Natural killer cell treated with Interleukin-12 subunit alpha and Interleukin-12 subunit beta and Interleukin-15 and Interleukin-18, amount 100 ng/mL, for 72 hours (primary cell): ENCODE data around the gene ZFYVE19. TPM values are rescaled to one million over a fixed set of nuclear protein-coding genes. Genes with fewer than 3 reads are reported as not detected.

Source experiments
- ATAC-seq, 2 donors: fragments of 150-1000 bp; cut with Tn5 transposase in 1 of 2; sonication (Bioruptor Pico), chemical (Tn5 transposase) in 1 of 2; 2 replicates each; pipeline ENCODE4 v1.10.0; 2021
- DNase-seq: peaks from one replicate; pipeline ENCODE4 v3.0.0; 2022; ENCODE audit warnings: low spot score
- H3K27ac Mint-ChIP-seq, 2 donors: 1 replicate in 1 of 2; 2 replicates in 1 of 2; pipeline ENCODE4 v1.8.0; 2022; ENCODE audit warnings: mixed read lengths in 2 of 2, mild to moderate bottlenecking in 1 of 2, moderate library complexity in 1 of 2
- H3K27me3 Mint-ChIP-seq, 2 donors: 1 replicate in 1 of 2; 2 replicates in 1 of 2; pipeline ENCODE4 v1.8.0; 2022; ENCODE audit warnings: mixed read lengths in 2 of 2
- H3K36me3 Mint-ChIP-seq: one replicate; pipeline ENCODE4 v1.8.0; 2022; ENCODE audit warnings: mixed read lengths
- H3K4me1 Mint-ChIP-seq, 2 donors: 1 replicate in 1 of 2; 2 replicates in 1 of 2; pipeline ENCODE4 v1.8.0; 2022; ENCODE audit warnings: low read depth in 2 of 2, mixed read lengths in 2 of 2, mild to moderate bottlenecking in 1 of 2
- H3K4me3 Mint-ChIP-seq: one replicate; pipeline ENCODE4 v1.8.0; 2022; ENCODE audit warnings: mixed read lengths
- H3K9me3 Mint-ChIP-seq: 2 replicates; pipeline ENCODE4 v1.8.0; 2022; ENCODE audit warnings: mixed read lengths
- total RNA-seq, 2 donors: library from RNA; stranded (reverse); gene quantifications; one replicate each; pipeline ENCODE4 v1.2.3, GENCODE V29; 2022

The ZFYVE19 gene
- total RNA-seq, 2 donors from 2014 or later = 17.2 to 39.1 TPM

DNA sequence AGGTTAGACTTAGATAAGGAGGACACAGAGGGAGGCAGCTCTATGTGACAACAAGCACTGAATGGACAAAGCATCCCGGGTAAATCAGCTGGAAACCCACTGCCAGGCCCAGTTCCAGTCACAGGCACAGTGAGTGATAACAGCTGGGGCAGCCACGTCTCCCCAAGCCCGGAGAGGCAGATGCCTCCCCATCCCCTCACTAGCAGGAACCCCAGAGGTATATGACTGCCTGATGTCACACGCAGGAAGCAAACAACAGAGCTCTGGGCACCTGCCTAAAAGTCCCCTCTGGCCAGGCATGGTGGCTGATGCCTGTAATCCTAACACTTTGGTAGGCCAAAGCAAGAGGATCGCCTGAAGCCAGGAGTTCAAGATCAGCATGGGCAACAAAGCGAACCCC lies 18.9 kb upstream of the ZFYVE19 start:
- ATAC-seq (no peak), DNase-seq (peak; percentile 37)
- H3K4me3 Mint-ChIP-seq = peak overlapping the region; percentile 18

DNA sequence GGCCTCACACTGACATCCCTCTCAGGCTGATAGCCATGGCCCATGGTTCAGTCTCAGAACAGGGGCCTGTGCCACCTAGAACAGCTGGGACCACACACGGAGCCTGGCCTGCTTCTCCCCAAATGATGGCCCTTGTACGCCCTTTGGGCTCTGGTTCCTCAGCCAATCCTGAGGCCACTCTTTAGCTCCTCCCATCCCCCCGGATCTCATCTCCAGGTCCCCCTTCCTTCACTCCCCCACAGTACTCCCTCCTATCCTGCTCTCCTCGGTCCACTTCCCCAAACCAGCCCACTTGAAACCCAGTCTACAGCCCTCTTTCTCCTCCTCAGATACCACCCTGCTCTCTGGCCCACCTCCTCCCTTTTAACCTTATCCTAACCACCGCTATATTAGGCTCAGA lies 17.8 kb upstream of the ZFYVE19 start:
- H3K36me3 Mint-ChIP-seq = peaks cover 4% of the 10 kb centered on the region
- H3K4me1 Mint-ChIP-seq = peaks cover 32 to 34% of the 10 kb centered on the region in 2 donors
- no peaks in the 10 kb centered on the region for H3K9me3 Mint-ChIP-seq
- peak overlapping the region in 1 of 2 donors; percentile 55 for H3K27ac Mint-ChIP-seq
- DNase-seq (peak; percentile 38), ATAC-seq (no peak)
- H3K27me3 Mint-ChIP-seq = no peaks in the 10 kb centered on the region
- no peak overlapping the region for H3K4me3 Mint-ChIP-seq

More for the DNA sequence above, 18.9 kb upstream of the ZFYVE19 start:
- H3K27ac Mint-ChIP-seq = peak overlapping the region in 1 of 2 donors; percentile 57
- peaks cover 22 to 30% of the 10 kb centered on the region in 2 donors for H3K4me1 Mint-ChIP-seq
- no peaks in the 10 kb centered on the region for H3K27me3 Mint-ChIP-seq
- H3K36me3 Mint-ChIP-seq = no peaks in the 10 kb centered on the region
- H3K9me3 Mint-ChIP-seq = no peaks in the 10 kb centered on the region

DNA sequence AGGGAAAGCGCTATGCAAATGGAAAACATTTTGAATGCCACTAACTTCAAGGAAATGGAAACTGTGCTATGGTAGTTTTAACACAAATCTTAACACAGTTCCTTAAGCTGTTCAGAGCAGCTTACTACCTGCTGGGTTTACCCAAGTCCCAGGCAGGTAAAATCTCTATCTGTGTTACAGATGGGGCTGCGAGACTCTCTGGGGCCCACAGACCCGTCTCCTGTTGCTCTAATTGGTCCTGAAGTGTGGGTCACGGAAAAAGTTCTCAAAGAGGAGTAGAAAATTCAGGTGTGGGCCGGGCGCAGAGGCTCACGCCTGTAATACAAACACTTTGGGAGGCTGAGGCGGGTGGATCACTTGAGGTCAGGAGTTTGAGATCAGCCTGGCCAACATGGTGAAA lies 16.9 kb upstream of the ZFYVE19 start:
- H3K27ac Mint-ChIP-seq = no peak overlapping the region
- DNase-seq = no peak
- no peak for ATAC-seq
- no peaks in the 10 kb centered on the region for H3K27me3 Mint-ChIP-seq
- H3K4me1 Mint-ChIP-seq = peaks cover 32 to 34% of the 10 kb centered on the region in 2 donors
- H3K36me3 Mint-ChIP-seq = peaks cover 4% of the 10 kb centered on the region
- no peak overlapping the region for H3K4me3 Mint-ChIP-seq
- no peaks in the 10 kb centered on the region for H3K9me3 Mint-ChIP-seq

DNA sequence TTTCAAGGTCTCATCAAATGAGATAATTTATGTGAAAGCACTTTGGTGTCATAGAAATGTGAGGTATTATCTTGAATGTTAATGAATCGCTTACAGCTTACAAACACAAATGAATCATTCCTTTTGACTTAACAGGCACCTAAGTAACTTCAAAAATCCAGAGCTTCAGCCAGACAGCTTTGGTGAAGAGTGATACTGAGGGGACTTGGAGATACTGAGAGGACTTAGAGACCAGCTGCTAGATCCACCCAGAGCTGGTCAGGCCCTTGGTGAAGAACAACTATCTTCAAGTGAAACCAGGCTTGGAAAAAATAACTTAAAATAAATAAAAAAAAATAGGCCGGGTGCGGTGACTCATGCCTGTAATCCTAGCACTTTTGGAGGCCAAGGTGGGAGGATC lies 16.2 kb upstream of the ZFYVE19 start:
- no peaks in the 10 kb centered on the region for H3K9me3 Mint-ChIP-seq

DNA sequence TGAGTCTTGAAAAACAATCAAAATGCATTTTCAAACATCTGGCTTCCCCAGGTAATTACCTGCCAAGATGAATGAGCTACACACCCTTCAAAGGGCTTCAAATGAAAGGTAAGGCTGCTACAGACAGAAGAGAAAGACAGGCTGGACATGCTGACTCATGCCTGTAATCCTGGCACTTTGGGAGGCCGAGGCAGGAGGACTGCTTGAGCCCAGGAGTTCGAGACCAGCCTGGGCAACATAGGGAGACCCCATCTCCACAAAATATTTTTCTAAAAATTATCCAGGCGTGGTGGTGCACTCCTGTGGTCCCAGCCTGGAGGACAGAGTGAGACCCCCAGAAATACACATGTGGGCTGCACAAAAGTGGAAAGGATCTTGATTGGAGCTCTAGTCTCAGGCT lies 14.5 kb upstream of the ZFYVE19 start:
- Mint-ChIP-seq H3K36me3 (peaks cover 4% of the 10 kb centered on the region), H3K27me3 (no peaks in the 10 kb centered on the region), H3K9me3 (no peaks in the 10 kb centered on the region), H3K27ac (no peak overlapping the region), H3K4me3 (no peak overlapping the region), H3K4me1 (peaks cover 25 to 26% of the 10 kb centered on the region in 2 donors)
- peak; percentile 31 for DNase-seq
- no peak for ATAC-seq

More for the DNA sequence above, 16.2 kb upstream of the ZFYVE19 start:
- DNase-seq = no peak
- Mint-ChIP-seq H3K4me1 (peaks cover 32 to 34% of the 10 kb centered on the region in 2 donors), H3K27ac (no peak overlapping the region), H3K36me3 (peaks cover 4% of the 10 kb centered on the region), H3K27me3 (no peaks in the 10 kb centered on the region), H3K4me3 (no peak overlapping the region)
- no peak for ATAC-seq

DNA sequence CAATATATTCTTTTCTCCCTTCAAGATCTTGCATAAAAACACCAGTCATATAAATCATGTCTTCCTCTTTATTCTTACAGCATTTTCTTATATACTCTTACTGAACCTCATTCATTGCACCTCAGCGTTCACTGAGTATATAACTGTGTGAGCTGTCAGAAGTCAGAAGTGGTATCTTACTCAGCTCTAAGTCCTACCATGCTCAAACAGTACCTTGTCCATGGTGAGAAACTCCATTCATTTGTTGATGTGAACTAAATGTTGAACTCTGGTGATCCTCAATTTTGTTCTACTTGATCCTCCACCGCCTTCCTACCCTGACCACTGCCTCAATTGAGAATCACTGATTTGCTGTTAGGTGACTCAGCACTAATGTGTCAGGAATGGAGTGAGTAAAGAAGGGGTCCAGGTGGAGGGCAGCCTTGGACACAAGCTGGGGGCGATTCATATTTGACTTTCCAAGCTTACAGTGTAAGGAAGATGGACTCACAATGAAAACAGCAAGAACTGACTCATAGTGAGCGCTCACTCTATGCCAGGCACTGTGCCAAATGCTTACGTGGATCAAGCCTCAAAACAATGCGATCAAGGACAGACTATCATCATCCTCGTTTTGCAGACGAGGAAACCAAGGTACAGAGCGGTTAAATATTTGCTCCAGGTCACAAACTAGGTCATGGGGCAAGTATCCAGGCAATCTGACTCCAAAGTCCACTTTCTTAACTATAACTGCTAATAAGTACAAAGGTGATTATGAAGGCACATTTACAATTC lies 13.5 kb upstream of the ZFYVE19 start:
- Mint-ChIP-seq H3K27me3 (no peaks in the 10 kb centered on the region), H3K4me3 (peak overlapping the region; percentile 1), H3K4me1 (peaks cover 23 to 24% of the 10 kb centered on the region in 2 donors), H3K9me3 (no peaks in the 10 kb centered on the region), H3K27ac (peak overlapping the region in 1 of 2 donors; percentile 64), H3K36me3 (peaks cover 4% of the 10 kb centered on the region)
- ATAC-seq = peak in 1 of 2 donors; percentile 80
- DNase-seq = no peak

DNA sequence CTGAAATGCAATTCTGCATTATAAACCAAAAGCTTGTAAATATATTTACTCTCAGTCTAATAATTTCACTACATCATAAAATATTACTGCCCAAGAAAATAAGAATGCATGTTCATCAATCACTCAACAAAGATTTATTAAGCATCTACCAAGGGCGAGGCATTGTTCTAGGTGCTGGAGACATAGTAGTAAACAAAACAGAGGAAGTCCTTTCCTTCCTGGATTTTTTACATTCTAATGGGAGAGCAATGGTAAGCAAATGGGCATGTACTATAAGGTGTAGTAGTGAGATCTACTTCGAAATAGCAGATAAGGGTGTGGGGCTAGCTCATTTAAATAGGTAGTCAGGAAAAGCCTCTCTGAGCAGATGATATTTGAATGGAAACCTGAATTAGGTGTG lies 10.8 kb upstream of the ZFYVE19 start:
- no peak overlapping the region for H3K4me3 Mint-ChIP-seq
- no peaks in the 10 kb centered on the region for H3K27me3 Mint-ChIP-seq
- no peak for DNase-seq
- H3K4me1 Mint-ChIP-seq = peaks cover 20 to 22% of the 10 kb centered on the region in 2 donors
- no peak for ATAC-seq
- no peak overlapping the region for H3K27ac Mint-ChIP-seq
- H3K9me3 Mint-ChIP-seq = no peaks in the 10 kb centered on the region
- peaks cover 7% of the 10 kb centered on the region for H3K36me3 Mint-ChIP-seq

DNA sequence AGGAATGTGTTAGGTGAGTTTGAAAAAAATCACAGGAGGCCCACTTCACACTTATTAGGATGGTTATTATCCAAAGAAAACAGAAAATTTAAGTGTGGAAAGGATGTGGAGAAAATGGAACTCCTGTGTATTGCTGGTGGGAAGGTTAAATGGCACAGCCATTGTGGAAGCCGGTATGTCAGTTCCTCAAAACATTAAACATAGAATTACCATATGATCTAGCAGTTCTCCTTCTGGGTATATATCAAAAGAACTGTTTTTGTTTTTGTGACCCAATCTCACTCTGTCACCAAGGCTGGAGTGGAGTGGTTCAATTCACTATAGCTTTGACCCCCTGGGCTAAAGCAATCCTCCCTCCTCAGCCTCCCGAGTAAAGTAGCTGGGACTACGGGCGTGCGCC lies 10.4 kb upstream of the ZFYVE19 start:
- DNase-seq (no peak), ATAC-seq (no peak)
- Mint-ChIP-seq H3K4me1 (peaks cover 20 to 24% of the 10 kb centered on the region in 2 donors), H3K9me3 (no peaks in the 10 kb centered on the region), H3K36me3 (peaks cover 10% of the 10 kb centered on the region), H3K27ac (no peak overlapping the region), H3K4me3 (no peak overlapping the region), H3K27me3 (no peaks in the 10 kb centered on the region)

DNA sequence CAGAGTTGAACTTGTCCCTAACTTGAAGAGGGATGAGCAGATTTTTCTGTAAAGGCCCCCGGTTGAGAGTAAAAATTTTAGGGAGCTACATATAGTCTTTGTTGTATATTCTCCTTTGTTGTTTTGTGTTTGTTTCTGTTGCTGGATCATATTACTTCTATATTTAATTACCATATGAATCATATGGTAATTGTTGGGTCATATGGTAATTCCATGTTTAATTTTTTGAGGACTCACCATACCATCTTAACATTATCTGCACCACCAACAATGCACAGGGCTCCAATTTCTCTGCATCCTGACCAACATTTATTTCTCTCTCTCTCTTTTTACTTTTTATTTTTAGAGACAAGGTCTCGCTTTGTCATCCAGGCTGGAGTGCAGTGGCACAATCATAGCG lies 7.4 kb upstream of the ZFYVE19 start:
- Mint-ChIP-seq H3K27me3 (no peaks in the 10 kb centered on the region), H3K36me3 (peaks cover 10% of the 10 kb centered on the region)
- ATAC-seq = no peak

DNA sequence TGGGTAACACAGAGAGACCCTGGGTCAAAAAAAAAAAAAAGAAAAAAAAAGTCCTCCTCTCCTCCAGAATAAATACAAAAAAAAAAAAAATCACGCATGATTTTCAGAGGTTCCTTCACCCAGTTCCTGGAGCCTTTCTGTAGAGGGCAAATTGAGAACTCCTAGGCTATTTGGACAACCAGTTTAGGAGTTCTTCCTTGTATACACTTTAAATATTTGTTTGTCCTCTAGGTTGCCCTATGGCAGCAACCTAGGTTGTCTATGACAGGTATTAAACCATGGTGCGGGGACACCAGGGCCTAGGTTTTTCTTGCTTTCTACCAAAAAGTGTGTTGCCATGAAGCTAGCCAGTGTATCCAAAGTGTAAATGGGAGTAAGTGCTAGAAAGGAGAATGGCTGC lies 3.8 kb upstream of the ZFYVE19 start:
- H3K4me3 Mint-ChIP-seq = no peak overlapping the region
- H3K27me3 Mint-ChIP-seq = no peaks in the 10 kb centered on the region
- H3K9me3 Mint-ChIP-seq = no peaks in the 10 kb centered on the region
- peaks cover 25 to 26% of the 10 kb centered on the region in 2 donors for H3K4me1 Mint-ChIP-seq
- peaks cover 10% of the 10 kb centered on the region for H3K36me3 Mint-ChIP-seq
- ATAC-seq (no peak), DNase-seq (no peak)
- no peak overlapping the region for H3K27ac Mint-ChIP-seq

More for the DNA sequence above, 7.4 kb upstream of the ZFYVE19 start:
- Mint-ChIP-seq H3K4me1 (peaks cover 14 to 25% of the 10 kb centered on the region in 2 donors), H3K9me3 (no peaks in the 10 kb centered on the region), H3K27ac (no peak overlapping the region), H3K4me3 (no peak overlapping the region)
- DNase-seq = no peak

DNA sequence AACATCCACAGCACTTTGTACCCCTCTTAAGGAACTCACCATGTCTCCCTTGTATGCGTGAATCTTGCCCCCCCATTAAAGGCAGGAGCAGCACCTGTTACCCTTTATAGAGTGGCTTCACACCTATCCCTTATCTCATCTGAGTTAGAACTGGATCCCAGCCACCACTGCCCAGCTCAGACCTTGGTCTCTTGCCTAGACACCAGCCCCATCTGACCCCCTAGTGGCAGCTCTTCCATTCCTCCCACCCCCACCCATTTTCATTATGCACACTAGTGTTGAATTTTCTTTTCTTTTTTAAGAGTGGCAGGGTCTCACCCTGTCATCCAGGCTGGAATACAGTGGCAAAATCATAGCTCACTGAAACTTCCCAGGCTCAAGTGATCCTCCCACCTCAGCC lies 3.2 kb upstream of the ZFYVE19 start:
- Mint-ChIP-seq H3K27me3 (no peaks in the 10 kb centered on the region), H3K4me3 (no peak overlapping the region), H3K36me3 (peaks cover 10% of the 10 kb centered on the region), H3K4me1 (peaks cover 23 to 26% of the 10 kb centered on the region in 2 donors), H3K27ac (no peak overlapping the region), H3K9me3 (no peaks in the 10 kb centered on the region)
- ATAC-seq (no peak), DNase-seq (no peak)

DNA sequence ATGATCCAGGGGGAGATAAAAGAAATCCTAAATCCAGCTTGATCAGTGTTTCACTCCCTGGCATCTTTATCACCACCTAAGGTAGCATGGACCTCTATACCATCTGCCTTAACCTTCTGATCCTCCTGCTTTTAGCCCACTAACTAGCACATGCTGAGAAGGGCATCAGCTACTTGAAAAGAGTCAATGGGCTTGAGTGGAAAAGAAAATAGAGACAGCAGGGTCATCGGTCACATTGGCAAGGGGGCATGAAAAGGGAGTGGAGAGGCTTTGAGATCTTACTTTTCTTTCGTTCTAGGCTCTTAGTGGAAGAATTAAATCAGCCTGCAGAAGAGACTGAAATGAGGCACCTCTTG lies 239 bp upstream of the ZFYVE19 start:
- ATAC-seq (no peak), DNase-seq (no peak)
- Mint-ChIP-seq H3K4me3 (peak overlapping the region; percentile 100), H3K36me3 (peaks cover 3% of the 10 kb centered on the region), H3K4me1 (peaks cover 21 to 29% of the 10 kb centered on the region in 2 donors), H3K27ac (peak overlapping the region; percentile 98 to 99), H3K9me3 (no peaks in the 10 kb centered on the region), H3K27me3 (no peaks in the 10 kb centered on the region)

DNA sequence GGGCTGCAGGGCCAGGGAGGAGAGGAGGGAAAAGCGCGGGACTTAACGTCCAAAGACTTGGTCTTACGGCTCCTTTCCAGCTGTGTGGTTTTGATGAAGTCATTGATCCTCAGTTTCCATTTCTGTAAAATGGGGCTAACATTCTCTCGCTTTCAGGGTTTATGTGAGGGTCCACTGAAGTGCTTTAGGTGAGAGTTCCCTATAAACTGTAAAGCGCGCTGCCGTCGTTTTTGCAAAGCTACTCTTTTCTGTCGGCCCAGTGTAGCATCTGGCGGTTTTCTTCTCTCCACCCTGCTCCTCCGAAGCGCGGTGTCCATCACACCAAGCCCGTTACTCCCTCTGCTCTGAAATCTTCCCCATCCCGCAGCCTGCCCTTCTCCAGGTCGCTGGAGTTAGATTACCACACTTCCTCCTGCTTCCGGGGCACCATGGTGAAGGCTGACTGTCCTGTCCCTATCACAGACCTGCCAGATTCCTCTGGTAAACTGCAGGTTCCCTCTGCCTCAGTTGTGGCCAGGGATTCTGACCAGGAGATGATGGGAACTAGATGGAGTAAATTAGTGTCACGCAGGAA lies 1.1 kb downstream of the ZFYVE19 start:
- DNase-seq = no peak
- peak overlapping the region; percentile 98 to 99 for H3K27ac Mint-ChIP-seq
- peaks cover 18 to 25% of the 10 kb centered on the region in 2 donors for H3K4me1 Mint-ChIP-seq
- H3K4me3 Mint-ChIP-seq = peak overlapping the region; percentile 100
- H3K27me3 Mint-ChIP-seq = no peaks in the 10 kb centered on the region
- no peaks in the 10 kb centered on the region for H3K36me3 Mint-ChIP-seq
- no peak for ATAC-seq
- no peaks in the 10 kb centered on the region for H3K9me3 Mint-ChIP-seq

DNA sequence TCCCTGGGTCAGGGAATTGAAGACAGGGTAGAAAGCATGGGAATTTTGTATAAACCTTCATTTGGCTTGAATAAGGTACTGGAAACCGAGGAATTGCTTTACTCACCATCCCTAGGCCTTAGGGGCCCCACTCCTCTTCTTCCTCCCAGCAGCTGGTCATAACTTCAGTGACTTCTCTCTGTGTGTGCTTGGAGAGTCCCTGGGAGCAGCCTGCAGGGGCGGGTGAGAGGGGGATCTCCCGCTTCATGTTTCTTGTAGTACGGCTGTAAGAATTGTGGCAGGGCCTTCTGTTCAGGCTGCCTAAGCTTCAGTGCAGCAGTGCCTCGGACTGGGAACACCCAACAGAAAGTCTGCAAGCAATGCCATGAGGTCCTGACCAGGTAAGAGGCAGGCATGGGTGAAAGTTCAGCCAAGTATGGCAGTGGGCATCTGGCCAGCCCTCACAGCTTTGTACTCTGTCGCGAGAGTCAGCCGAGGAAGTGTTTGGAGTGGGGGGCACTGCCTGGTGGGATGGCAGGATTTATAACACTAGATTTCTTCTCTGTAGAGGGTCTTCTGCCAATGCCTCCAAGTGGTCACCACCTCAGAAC lies 2.1 kb downstream of the ZFYVE19 start:
- H3K27me3 Mint-ChIP-seq = no peaks in the 10 kb centered on the region
- DNase-seq (no peak), ATAC-seq (no peak)
- peak overlapping the region; percentile 100 for H3K4me3 Mint-ChIP-seq
- H3K36me3 Mint-ChIP-seq = no peaks in the 10 kb centered on the region
- H3K9me3 Mint-ChIP-seq = no peaks in the 10 kb centered on the region
- peaks cover 14 to 25% of the 10 kb centered on the region in 2 donors for H3K4me1 Mint-ChIP-seq
- no peak overlapping the region for H3K27ac Mint-ChIP-seq
